Neural progenitor cell (in vitro differentiated cells): ENCODE data around the gene GADL1.

Experiments
- CTCF ChIP-seq: fragments of 200-600 bp; sonication (generic); IDR thresholded peaks from 2 replicates; pipeline ENCODE4 v1.5.1; 2017; ENCODE audit warnings: antibody characterized with exemption, mild to moderate bottlenecking
- EZH2 ChIP-seq: fragments of 200-600 bp; sonication (generic); IDR thresholded peaks from 2 replicates; pipeline ENCODE4 v1.6.1; 2017; ENCODE audit warnings: antibody characterized with exemption, mild to moderate bottlenecking, moderate library complexity

DNA sequence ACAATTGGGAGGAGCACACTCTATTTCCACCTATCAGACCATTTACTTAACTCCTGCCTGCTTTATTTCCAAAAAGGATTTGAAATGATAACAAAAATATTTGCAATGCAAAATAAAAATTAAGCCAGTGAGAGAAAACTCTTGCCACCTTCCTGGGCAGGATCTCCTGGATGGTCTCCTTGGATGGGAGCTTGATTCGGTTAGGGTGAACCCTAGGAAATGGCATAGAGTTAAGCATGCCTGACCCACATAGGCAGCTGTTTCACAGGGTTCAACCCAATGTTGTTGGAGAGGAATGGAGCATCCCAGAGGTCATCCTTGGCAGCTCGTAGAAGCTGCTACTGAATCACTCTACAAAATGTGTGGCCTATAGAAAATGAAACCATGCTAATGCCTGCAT, 204.3 kb downstream of the GADL1 start:
- TF ChIP-seq EZH2 = no peak
- no peak for TF ChIP-seq CTCF
